ENCODE results near the gene CXCL13. TPM values are rescaled to one million over a fixed set of nuclear protein-coding genes. Genes with fewer than 3 reads are reported as not detected.
"Not testable (repeated sequence)": the region's sequence is repeated elsewhere in the genome, so short reads cannot be mapped to it uniquely, and the experiment has no call there.

The CXCL13 gene
- total and polyA plus RNA-seq, 2 donors = 0.10 to 1.7 TPM

DNA sequence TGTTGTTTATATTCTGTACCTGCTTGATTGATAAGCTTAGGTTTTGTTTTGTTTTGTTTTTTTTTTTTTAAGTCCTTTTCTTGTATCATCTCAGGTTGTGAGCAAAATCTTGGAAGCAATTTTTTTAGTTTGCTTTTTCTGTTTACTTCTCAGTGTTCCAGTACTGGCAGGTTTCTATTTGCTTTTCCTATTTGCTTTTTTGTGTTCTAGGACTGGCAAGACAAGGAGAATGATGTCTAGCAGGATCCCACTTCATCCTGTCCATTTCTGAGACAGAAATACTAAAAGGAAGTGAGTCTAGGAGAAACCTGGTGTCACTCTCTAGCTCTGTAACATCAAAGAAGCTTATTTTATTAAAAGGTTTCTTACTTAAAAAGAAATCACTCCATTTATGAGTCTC, 15.6 kb downstream of the CXCL13 start:
- no peaks in the 10 kb centered on the region for H3K4me1 ChIP-seq (ENCODE audit: insufficient read depth)
- no peak overlapping the region for H3K4me3 ChIP-seq (ENCODE audit: low read depth, low read length)
- H3K27ac ChIP-seq (ENCODE audit: low read depth) = no peak overlapping the region
- no peaks in the 10 kb centered on the region for H3K36me3 ChIP-seq (ENCODE audit: insufficient read depth)
- DNase-seq (ENCODE audit: extremely low spot score) = no peak

DNA sequence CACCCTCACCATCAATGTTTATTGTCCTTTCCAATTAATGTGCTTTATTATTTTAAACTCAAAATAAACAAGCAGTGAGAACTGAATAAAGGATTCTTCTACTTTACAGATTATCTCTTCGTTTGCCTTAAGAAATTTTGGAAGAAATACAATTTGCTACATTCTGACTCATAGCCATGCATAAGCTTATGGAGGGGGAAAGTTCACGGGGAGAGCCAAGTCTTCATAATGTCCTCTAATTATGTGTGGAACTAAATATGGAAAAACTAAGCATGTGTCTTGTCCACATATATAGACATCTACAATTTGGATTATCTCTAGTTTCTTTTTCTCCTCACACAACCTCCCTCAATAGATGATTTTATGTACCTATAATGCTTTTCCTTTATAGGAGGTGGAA, 17.5 kb downstream of the CXCL13 start:
- H3K27ac ChIP-seq (ENCODE audit: low read depth) = no peak overlapping the region
- no peak for DNase-seq (ENCODE audit: extremely low spot score)
- H3K4me1 ChIP-seq (ENCODE audit: insufficient read depth) = no peaks in the 10 kb centered on the region
- no peak overlapping the region for H3K4me3 ChIP-seq (ENCODE audit: low read depth, low read length)
- no peaks in the 10 kb centered on the region for H3K36me3 ChIP-seq (ENCODE audit: insufficient read depth)
- WGBS = 62% methylated on average over 2 of the region's 2 CpGs

DNA sequence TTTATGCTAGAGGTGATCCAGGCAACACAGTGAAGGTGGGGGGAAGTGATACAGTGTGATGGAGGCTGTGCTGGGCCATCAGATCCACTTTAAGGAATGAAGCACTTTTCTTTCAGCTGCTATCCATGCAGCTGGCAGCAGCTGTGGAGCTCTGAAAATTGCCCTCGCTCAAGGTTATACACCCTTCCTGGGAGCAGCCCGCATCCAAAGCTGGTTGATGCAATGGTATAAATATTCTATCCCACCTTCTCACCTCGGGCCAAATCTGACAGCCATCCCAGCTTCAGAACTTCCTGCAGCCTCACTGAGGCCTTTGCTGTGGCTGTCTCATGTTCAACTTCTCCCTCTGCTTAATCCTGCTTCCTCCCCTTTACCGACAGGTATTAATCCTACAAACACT, 18.6 kb downstream of the CXCL13 start:
- 77% methylated on average over 4 of the region's 4 CpGs for WGBS
- Histone ChIP-seq H3K4me1 (ENCODE audit: insufficient read depth) (no peaks in the 10 kb centered on the region), H3K4me3 (ENCODE audit: low read depth, low read length) (no peak overlapping the region), H3K36me3 (ENCODE audit: insufficient read depth) (no peaks in the 10 kb centered on the region), H3K27ac (ENCODE audit: low read depth) (no peak overlapping the region)
- DNase-seq (ENCODE audit: extremely low spot score) = no peak

DNA sequence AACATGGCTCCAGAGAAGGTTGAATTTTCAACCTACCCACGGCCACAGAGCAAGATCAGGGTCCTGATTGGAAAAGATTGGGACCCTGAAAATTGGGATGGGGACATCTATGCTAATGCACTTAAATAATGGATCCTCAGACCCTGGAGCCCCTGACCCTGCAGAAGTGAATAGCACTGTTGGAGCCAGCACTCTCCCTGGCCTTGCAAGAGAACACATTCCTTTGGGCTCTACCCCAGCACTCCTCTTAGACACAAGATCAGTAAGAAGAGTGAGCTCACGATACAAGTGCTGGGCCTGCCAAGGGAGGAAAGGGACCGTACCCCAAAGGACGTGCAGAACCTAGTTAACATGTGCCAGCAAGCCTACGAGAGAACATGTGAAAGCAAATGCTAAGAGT, 19.9 kb downstream of the CXCL13 start:
- no peak overlapping the region for H3K27ac ChIP-seq (ENCODE audit: low read depth)
- 81% methylated on average over 5 of the region's 5 CpGs for WGBS
- no peak for DNase-seq (ENCODE audit: extremely low spot score)
- H3K4me1 ChIP-seq (ENCODE audit: insufficient read depth) = no peaks in the 10 kb centered on the region
- H3K36me3 ChIP-seq (ENCODE audit: insufficient read depth) = no peaks in the 10 kb centered on the region
- no peak overlapping the region for H3K4me3 ChIP-seq (ENCODE audit: low read depth, low read length)

DNA sequence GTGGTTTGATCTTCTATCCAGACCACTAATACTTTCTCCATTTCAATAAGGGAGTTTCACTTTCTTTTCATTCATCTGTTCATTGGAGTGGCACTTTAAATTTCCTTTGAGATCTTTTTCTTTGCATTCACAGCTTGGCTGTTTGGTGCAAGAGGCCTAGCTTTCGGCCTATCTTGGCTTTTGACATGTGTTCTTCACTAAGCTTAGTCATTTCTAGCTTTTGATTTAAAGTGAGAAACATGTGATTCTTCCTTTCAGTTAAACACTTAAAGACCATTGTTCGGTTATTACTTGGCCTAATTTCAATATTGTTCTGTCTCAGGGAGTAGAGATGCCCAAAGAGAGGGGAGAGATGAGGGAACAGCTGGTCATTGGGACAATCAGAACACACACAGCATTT, 24.3 kb downstream of the CXCL13 start:
- Histone ChIP-seq H3K36me3 (ENCODE audit: insufficient read depth) (no peaks in the 10 kb centered on the region), H3K27ac (ENCODE audit: low read depth) (no peak overlapping the region), H3K4me3 (ENCODE audit: low read depth, low read length) (no peak overlapping the region), H3K4me1 (ENCODE audit: insufficient read depth) (no peaks in the 10 kb centered on the region)
- DNase-seq (ENCODE audit: extremely low spot score) = no peak
- 84% methylated on average over 2 of the region's 2 CpGs for WGBS

DNA sequence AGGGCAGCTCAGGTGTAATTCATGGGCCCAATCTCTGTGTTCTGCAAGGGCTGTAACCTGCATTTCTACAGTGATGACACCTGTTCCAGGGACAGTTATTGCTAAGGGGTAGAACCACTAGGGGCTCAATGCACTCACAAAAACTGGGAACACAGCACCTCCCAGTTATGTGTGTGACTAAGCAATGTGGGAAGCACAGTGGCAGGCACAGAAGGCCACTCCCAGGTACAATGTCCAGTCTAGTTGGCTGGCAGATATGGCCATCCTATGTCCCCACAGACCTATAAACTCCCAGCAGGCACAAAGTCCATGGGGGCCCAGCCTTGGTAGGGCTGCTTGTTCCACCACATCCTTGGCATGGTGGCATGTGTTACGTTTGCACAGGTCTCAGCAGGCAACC, 25.7 kb downstream of the CXCL13 start:
- no peak for DNase-seq (ENCODE audit: extremely low spot score)
- Histone ChIP-seq H3K4me3 (ENCODE audit: low read depth, low read length) (no peak overlapping the region), H3K27ac (ENCODE audit: low read depth) (no peak overlapping the region), H3K4me1 (ENCODE audit: insufficient read depth) (no peaks in the 10 kb centered on the region), H3K36me3 (ENCODE audit: insufficient read depth) (no peaks in the 10 kb centered on the region)
- 93% methylated on average over 1 of the region's 1 CpG for WGBS

DNA sequence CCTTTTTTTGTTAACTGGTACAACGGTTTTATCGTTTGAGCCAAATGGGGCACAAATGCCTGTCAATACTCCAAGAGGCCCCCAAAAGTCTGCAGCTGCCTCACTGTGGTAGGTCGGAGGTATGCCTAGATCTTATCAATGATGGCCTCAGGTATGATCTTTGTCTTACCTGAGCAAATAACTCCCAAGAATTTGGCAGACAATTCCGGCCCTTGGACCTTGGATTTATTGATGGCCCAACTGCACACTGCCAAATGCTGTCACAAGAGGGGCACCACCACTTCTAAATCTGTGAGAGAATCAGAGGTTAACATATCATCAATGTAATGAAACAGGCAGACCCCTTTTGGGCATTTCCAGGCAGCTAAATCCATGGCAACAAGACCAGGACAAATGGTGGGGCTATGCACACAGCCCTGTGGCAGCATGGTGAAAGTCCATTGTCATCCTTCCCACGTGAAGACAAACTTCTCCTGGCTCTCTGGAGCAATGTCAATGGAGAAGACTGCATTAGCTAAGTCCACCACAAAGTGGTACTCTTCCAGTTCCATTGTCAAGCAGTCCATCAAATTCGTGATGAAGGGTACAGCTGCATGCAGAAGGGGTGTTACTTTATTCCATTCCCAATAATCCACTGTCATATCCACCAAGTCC, 28.6 kb downstream of the CXCL13 start:
- WGBS = 89% methylated on average over 6 of the region's 6 CpGs
- Histone ChIP-seq H3K4me1 (ENCODE audit: insufficient read depth) (no peaks in the 10 kb centered on the region), H3K27ac (ENCODE audit: low read depth) (no peak overlapping the region), H3K36me3 (ENCODE audit: insufficient read depth) (no peaks in the 10 kb centered on the region), H3K4me3 (ENCODE audit: low read depth, low read length) (no peak overlapping the region)
- no peak for DNase-seq (ENCODE audit: extremely low spot score)

DNA sequence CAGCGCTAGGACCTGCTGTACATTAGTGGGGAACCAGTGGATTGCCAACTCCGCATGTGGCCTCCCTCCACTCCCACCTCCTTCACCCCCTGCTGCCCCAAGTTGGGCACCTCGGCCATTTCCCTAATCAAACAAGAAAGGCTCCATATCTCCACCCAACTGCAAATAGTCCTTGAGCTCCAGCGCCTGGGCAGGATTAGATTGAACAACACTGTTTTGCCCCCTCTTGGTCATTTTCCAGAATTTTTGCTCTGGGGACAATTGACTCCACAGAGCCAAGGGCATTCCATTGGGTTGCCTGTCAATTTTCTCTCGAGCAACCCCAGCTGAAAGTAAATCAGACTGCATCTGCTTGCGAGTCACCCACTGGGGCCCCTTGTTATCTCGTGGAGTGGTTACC, 29.6 kb downstream of the CXCL13 start:
- no peak overlapping the region for H3K27ac ChIP-seq (ENCODE audit: low read depth)
- no peaks in the 10 kb centered on the region for H3K36me3 ChIP-seq (ENCODE audit: insufficient read depth)
- 93% methylated on average over 7 of the region's 7 CpGs for WGBS
- DNase-seq (ENCODE audit: extremely low spot score) = no peak
- H3K4me3 ChIP-seq (ENCODE audit: low read depth, low read length) = no peak overlapping the region
- H3K4me1 ChIP-seq (ENCODE audit: insufficient read depth) = no peaks in the 10 kb centered on the region

DNA sequence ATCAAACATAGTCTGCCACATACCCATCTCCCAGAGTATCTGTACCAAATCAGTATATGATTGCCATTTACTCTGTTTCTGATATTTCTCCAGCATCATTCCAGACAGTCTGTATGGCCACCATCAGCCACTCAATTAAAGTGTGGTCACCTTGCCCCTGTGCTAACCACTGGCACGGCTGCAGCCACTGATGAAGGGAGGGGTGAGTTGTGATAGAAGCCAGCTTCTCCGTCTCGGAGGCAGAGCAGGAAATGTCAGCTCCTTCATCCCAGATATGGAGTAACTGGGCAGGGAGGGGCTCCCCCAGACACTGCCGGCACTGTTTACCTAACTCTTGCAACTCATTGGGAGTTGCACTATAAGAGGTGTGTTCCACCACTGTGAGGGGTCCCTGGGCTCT, 30.3 kb downstream of the CXCL13 start:
- H3K4me3 ChIP-seq (ENCODE audit: low read depth, low read length) = no peak overlapping the region
- no peaks in the 10 kb centered on the region for H3K4me1 ChIP-seq (ENCODE audit: insufficient read depth)
- H3K36me3 ChIP-seq (ENCODE audit: insufficient read depth) = no peaks in the 10 kb centered on the region
- no peak for DNase-seq (ENCODE audit: extremely low spot score)
- WGBS = 37% methylated on average over 4 of the region's 4 CpGs
- H3K27ac ChIP-seq (ENCODE audit: low read depth) = no peak overlapping the region

DNA sequence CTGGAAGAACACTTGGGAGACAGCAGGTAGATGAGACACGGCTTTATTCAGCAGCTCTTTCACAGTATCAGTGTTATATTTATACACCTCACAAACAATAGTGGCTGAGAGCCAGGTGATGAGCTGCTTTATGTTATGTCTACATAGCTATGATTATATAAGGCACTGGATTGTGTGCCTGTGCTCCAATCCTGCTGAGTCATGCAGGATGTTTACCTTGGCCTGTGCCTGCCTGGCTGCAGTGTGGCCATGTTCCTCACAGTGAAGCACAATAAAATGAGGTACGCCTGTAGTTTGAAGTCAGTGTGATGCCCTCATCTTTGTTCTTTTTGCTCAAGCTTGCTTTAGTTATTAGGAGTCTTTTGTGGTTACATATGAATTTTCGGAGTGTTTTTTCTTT, 31.3 kb downstream of the CXCL13 start:
- no peaks in the 10 kb centered on the region for H3K4me1 ChIP-seq (ENCODE audit: insufficient read depth)
- DNase-seq (ENCODE audit: extremely low spot score) = no peak
- H3K27ac ChIP-seq (ENCODE audit: low read depth) = no peak overlapping the region
- 67% methylated on average over 3 of the region's 3 CpGs for WGBS
- no peak overlapping the region for H3K4me3 ChIP-seq (ENCODE audit: low read depth, low read length)
- no peaks in the 10 kb centered on the region for H3K36me3 ChIP-seq (ENCODE audit: insufficient read depth)

DNA sequence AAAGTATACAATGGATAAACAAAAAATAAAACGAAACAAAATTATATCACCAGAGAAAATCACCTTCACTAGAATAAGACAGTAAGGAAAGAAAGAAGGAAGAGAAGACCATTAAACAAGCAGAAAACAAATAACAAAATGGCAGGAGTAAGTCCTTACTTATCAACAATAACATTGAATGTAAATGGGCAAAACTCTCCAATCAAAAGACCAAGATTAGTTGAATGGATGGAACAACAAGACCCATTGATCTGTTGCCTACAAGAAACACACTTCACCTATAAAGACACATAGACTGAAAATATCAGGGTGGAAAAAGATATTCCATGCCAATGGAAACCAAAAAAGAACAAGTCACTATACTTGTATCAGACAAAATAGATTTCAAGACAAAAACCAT, 38.4 kb downstream of the CXCL13 start:
- not testable (repeated sequence) for H3K36me3 ChIP-seq (ENCODE audit: insufficient read depth); H3K4me1 ChIP-seq (ENCODE audit: insufficient read depth); H3K27ac ChIP-seq (ENCODE audit: low read depth); DNase-seq (ENCODE audit: extremely low spot score); H3K4me3 ChIP-seq (ENCODE audit: low read depth, low read length)
- 84% methylated on average over 1 of the region's 1 CpG for WGBS

DNA sequence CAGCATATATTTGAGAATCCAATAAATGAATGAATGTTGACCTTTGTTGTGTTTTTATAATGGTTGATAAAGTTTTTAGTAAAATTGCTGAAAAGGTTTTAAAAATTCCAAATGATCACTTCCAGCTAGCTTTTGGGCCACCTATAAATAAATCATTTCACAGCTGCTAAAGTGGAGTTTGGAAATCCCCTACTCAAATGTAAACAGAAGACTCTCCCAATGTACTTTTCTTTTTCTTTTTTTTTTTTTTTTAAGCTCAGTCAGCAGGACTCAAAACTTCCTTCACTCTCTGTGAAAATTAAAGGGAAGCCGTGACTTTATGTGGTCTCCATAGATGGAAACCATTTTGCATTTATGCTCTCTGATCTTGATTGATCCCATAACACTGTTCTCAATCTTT, 45.2 kb downstream of the CXCL13 start:
- Histone ChIP-seq H3K36me3 (ENCODE audit: insufficient read depth) (no peaks in the 10 kb centered on the region), H3K27ac (ENCODE audit: low read depth) (no peak overlapping the region), H3K4me1 (ENCODE audit: insufficient read depth) (no peaks in the 10 kb centered on the region), H3K4me3 (ENCODE audit: low read depth, low read length) (no peak overlapping the region)
- WGBS = 60% methylated on average over 1 of the region's 1 CpG
- no peak for DNase-seq (ENCODE audit: extremely low spot score)

DNA sequence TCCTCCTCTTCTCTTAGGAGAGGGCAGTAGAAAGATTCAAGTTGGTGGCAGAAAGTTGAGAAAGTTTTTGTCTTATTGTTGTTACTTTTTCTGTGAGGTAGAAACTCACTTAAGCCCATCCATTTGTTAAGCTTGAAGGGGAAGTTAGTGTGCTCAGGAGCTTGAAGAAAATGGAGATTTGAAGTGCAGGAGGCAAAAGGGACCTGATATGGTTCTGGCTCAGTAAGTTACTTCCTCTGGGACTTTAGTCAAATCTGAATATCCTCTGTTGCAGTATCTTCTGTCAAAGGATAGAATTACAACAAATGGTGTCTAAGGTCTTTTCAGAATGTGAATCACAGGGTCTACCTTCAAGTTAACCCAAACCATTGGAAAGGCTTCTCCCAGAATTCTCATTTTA, 46.2 kb downstream of the CXCL13 start:
- H3K4me1 ChIP-seq (ENCODE audit: insufficient read depth) = no peaks in the 10 kb centered on the region
- no peak overlapping the region for H3K4me3 ChIP-seq (ENCODE audit: low read depth, low read length)
- DNase-seq (ENCODE audit: extremely low spot score) = no peak
- H3K27ac ChIP-seq (ENCODE audit: low read depth) = no peak overlapping the region
- H3K36me3 ChIP-seq (ENCODE audit: insufficient read depth) = no peaks in the 10 kb centered on the region

DNA sequence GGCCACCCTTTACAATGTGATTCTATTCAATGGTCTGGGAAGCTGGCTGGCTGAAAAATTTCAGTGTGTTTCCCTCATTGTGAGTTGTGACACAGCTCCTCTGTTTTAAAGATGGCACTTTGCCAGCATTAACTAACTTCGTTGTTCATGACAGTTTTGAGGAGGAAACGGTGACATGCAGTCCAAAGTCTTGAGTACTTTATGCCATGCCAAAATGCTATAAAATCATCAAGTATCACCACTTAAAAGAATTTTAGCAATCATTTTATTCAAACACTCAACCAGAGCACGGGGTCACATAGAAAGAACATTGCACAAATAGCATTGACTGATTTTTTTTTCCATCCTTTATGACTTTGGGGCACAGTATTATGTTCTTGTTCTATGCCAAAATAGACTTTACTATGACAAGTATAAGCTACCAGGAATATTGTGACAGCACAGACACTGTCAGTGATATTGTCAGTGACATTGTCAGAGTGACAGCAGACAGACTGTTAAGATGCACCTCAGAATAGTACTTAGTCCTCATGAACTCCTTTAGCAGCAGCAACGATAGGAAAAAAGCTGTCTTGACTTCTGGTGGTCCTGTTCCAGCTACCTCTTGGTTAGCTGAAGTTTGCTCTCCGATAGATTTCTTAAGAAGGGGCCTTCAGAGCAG, 46.7 kb downstream of the CXCL13 start:
- H3K4me3 ChIP-seq (ENCODE audit: low read depth, low read length) = no peak overlapping the region
- DNase-seq (ENCODE audit: extremely low spot score) = no peak
- no peak overlapping the region for H3K27ac ChIP-seq (ENCODE audit: low read depth)
- WGBS = 31% methylated on average over 5 of the region's 5 CpGs
- no peaks in the 10 kb centered on the region for H3K4me1 ChIP-seq (ENCODE audit: insufficient read depth)
- no peaks in the 10 kb centered on the region for H3K36me3 ChIP-seq (ENCODE audit: insufficient read depth)

Data from urinary bladder (tissue), 4 donors.